ENCODE results near the gene TNFAIP3. TPM values are rescaled to one million over a fixed set of nuclear protein-coding genes. Genes with fewer than 3 reads are reported as not detected.
A peak's percentile ranks its signal among the peaks of the same experiment; 100 is the strongest.

TNFAIP3 gene
- total RNA-seq, 1 experiment from 2014 or later = 7.8 TPM

GRCh38 chr6:137926985-137927384, 59.9 kb downstream of the TNFAIP3 start:
- H3K27me3 ChIP-seq (replicated peaks) = no peaks in the 10 kb centered on the region
- no peaks in the 10 kb centered on the region for H3K9me3 ChIP-seq (replicated peaks)
- peak overlapping the region; percentile 91 for H3K27ac ChIP-seq
- DNase-seq (ENCODE audit: low read depth in 1 of 2, low spot score in 2 of 2) = peak in 1 of 2 experiments; percentile 27
- no peaks in the 10 kb centered on the region for H3K36me3 ChIP-seq
- H3K4me3 ChIP-seq = no peak overlapping the region
- peaks cover 44% of the 10 kb centered on the region for H3K4me1 ChIP-seq (replicated peaks)

DNA sequence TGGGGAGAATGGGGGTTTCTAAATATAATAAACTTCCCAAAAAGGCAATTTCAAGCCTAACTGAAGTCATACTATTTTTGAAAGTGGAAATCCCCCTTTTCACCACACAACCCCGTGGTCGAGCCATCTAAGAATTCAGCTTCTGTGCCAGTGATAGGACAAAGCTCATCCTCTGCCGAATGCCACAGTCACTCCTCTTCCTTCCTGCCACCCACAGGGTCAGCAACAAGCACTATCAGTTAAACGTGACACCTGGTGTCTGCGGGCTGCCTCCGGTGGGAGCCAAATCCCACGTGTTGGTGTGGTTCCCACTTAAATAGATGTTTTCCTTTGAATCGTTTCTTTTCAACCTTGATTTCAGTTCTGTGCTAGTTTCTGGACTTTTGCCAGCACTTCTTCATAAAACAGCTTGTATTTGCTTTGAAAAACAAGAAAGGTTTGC, 60.7 kb downstream of the TNFAIP3 start:
- Histone ChIP-seq H3K4me1 (replicated peaks) (peaks cover 46% of the 10 kb centered on the region), H3K27me3 (replicated peaks) (no peaks in the 10 kb centered on the region), H3K9me3 (replicated peaks) (no peaks in the 10 kb centered on the region), H3K36me3 (no peaks in the 10 kb centered on the region), H3K4me3 (no peak overlapping the region), H3K27ac (peak overlapping the region; percentile 91)
- peak; percentile 80 to 81 for DNase-seq (ENCODE audit: low read depth in 1 of 2, low spot score in 2 of 2)

GRCh38 chr6:137928286-137928685, 61.2 kb downstream of the TNFAIP3 start:
- Histone ChIP-seq H3K4me1 (replicated peaks) (peaks cover 46% of the 10 kb centered on the region), H3K36me3 (no peaks in the 10 kb centered on the region), H3K4me3 (no peak overlapping the region), H3K27ac (peak overlapping the region; percentile 91), H3K27me3 (replicated peaks) (no peaks in the 10 kb centered on the region), H3K9me3 (replicated peaks) (no peaks in the 10 kb centered on the region)
- no peak for DNase-seq (ENCODE audit: low read depth in 1 of 2, low spot score in 2 of 2)

- Histone ChIP-seq H3K27me3 (replicated peaks) (no peaks in the 10 kb centered on the region), H3K4me1 (replicated peaks) (peaks cover 26% of the 10 kb centered on the region), H3K4me3 (no peak overlapping the region), H3K36me3 (no peaks in the 10 kb centered on the region), H3K9me3 (replicated peaks) (no peaks in the 10 kb centered on the region), H3K27ac (no peak overlapping the region)
- no peak for DNase-seq (ENCODE audit: low read depth in 1 of 2, low spot score in 2 of 2)
Observed at GRCh38 chr6:137931849-137932465, 64.9 kb downstream of the TNFAIP3 start.

Other genes starting within 250 kb of the TNFAIP3 start
- gene PERP, start 240.2 kb downstream of the TNFAIP3 start, total RNA-seq (2014; rRNA removed; shearing (Covaris generic)) = 42.4 TPM in 2 replicates

All from SJSA1 (cell line).